Smooth muscle cell (in vitro differentiated cells): ENCODE results near the gene DTNA. TPM values are rescaled to one million over a fixed set of nuclear protein-coding genes. Genes with fewer than 3 reads are reported as not detected.

Experiments used
- DNase-seq: peaks from one replicate; lab custom pipeline; 2025; ENCODE audit not compliant: unreplicated experiment; lab: John Stamatoyannopoulos, UW
- H2AFZ ChIP-seq: fragments of 200-600 bp; sonication (generic); 2 replicates; pipeline ENCODE4 v1.6.0; 2016; ENCODE audit warnings: antibody characterized with exemption, low read depth, mild to moderate bottlenecking
- H3F3A ChIP-seq: fragments of 200-600 bp; sonication (generic); 2 replicates; pipeline ENCODE4 v1.6.0; 2017; ENCODE audit warnings: antibody characterized with exemption, low read depth
- H3K27ac ChIP-seq: fragments of 200-600 bp; sonication (generic); 2 replicates; pipeline ENCODE4 v1.5.1; 2016; ENCODE audit warnings: low read depth, mild to moderate bottlenecking
- H3K27me3 ChIP-seq: fragments of 200-600 bp; sonication (generic); 2 replicates; pipeline ENCODE4 v1.6.1; 2016; ENCODE audit warnings: low read depth, mild to moderate bottlenecking
- H3K36me3 ChIP-seq: fragments of 200-600 bp; sonication (generic); 2 replicates; pipeline ENCODE4 v1.5.1; 2016; ENCODE audit warnings: low read depth
- H3K4me1 ChIP-seq: fragments of 200-600 bp; sonication (generic); 2 replicates; pipeline ENCODE4 v1.5.1; 2016; ENCODE audit warnings: low read depth
- H3K4me2 ChIP-seq: fragments of 200-600 bp; sonication (generic); 2 replicates; pipeline ENCODE4 v1.6.0; 2016; ENCODE audit warnings: mild to moderate bottlenecking
- H3K4me3 ChIP-seq: fragments of 200-600 bp; sonication (generic); 2 replicates; pipeline ENCODE4 v1.5.1; 2016; ENCODE audit warnings: mild to moderate bottlenecking
- H3K79me2 ChIP-seq: fragments of 200-600 bp; sonication (generic); 2 replicates; pipeline ENCODE4 v1.6.0; 2016; ENCODE audit warnings: low read depth, mild to moderate bottlenecking
- H3K9ac ChIP-seq: fragments of 200-600 bp; sonication (generic); 2 replicates; pipeline ENCODE4 v1.6.0; 2016; ENCODE audit warnings: low read depth
- H3K9me3 ChIP-seq: fragments of 200-600 bp; sonication (generic); replicated peaks from 2 replicates; pipeline ENCODE4 v1.5.1; 2016; ENCODE audit warnings: low read depth
- H4K20me1 ChIP-seq: fragments of 200-600 bp; sonication (generic); 2 replicates; pipeline ENCODE4 v1.6.0; 2016; ENCODE audit warnings: low read depth
- WGBS: methylation state at CpG from one replicate; pipeline ENCODE4 v1.1.7; 2016; ENCODE audit warnings: low lambda C conversion rate; 5-methylcytosine and 5-hydroxymethylcytosine counted together
- polyA plus RNA-seq: library from polyadenylated mRNA; unstranded; fragments of >200 nt; fragmentation: Nextera tagmentation; extraction: Ambion mirVana; gene quantifications from 2 replicates; pipeline ENCODE4 v1.2.1, GENCODE V29; 2016
- total RNA-seq: library from RNA; depleted of rRNA; stranded (reverse); fragments of >200 nt; gene quantifications from 2 replicates; pipeline ENCODE4 v1.2.3, GENCODE V29; 2014
- TF ChIP-seq, protein P1 (sequence below): fragments of 200-600 bp; sonication (generic); IDR thresholded peaks from 2 replicates; pipeline ENCODE4 v1.5.1; 2017; ENCODE audit warnings: borderline replicate concordance, mild to moderate bottlenecking, antibody characterized with exemption; ENCODE audit not compliant: insufficient read depth, poor library complexity, severe bottlenecking

Gene DTNA
- total and polyA plus RNA-seq, 2 experiments from 2014 or later, result 3.0 to 3.1 TPM

- TF ChIP-seq, protein P1, sequence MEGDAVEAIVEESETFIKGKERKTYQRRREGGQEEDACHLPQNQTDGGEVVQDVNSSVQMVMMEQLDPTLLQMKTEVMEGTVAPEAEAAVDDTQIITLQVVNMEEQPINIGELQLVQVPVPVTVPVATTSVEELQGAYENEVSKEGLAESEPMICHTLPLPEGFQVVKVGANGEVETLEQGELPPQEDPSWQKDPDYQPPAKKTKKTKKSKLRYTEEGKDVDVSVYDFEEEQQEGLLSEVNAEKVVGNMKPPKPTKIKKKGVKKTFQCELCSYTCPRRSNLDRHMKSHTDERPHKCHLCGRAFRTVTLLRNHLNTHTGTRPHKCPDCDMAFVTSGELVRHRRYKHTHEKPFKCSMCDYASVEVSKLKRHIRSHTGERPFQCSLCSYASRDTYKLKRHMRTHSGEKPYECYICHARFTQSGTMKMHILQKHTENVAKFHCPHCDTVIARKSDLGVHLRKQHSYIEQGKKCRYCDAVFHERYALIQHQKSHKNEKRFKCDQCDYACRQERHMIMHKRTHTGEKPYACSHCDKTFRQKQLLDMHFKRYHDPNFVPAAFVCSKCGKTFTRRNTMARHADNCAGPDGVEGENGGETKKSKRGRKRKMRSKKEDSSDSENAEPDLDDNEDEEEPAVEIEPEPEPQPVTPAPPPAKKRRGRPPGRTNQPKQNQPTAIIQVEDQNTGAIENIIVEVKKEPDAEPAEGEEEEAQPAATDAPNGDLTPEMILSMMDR, result no peak
Measured at GRCh38 chr18:34807106-34807796, 97.2 kb downstream of the DTNA start.

GRCh38 chr18:34808389-34808788 is 98.3 kb downstream of the DTNA start:
- H4K20me1 ChIP-seq, result no peaks in the 10 kb centered on the region
- no peak overlapping the region for H2AFZ ChIP-seq
- no peak overlapping the region for H3K4me3 ChIP-seq
- no peaks in the 10 kb centered on the region for H3K36me3 ChIP-seq
- H3F3A ChIP-seq, result no peaks in the 10 kb centered on the region
- 65% methylated on average over 1 of the region's 1 CpG for WGBS
- no peak overlapping the region for H3K9ac ChIP-seq
- TF ChIP-seq, protein P1, result no peak
- H3K79me2 ChIP-seq, result no peaks in the 10 kb centered on the region
- no peak overlapping the region for H3K27ac ChIP-seq
- H3K4me1 ChIP-seq, result no peaks in the 10 kb centered on the region
- no peak overlapping the region for H3K4me2 ChIP-seq
- no peaks in the 10 kb centered on the region for H3K9me3 ChIP-seq
- no peak for DNase-seq
- H3K27me3 ChIP-seq, result no peaks in the 10 kb centered on the region

More at GRCh38 chr18:34807106-34807796, 97.2 kb downstream of the DTNA start:
- Histone ChIP-seq H3K9ac (no peak overlapping the region), H3K79me2 (no peaks in the 10 kb centered on the region), H2AFZ (no peak overlapping the region), H3K36me3 (no peaks in the 10 kb centered on the region), H3K27me3 (no peaks in the 10 kb centered on the region), H4K20me1 (no peaks in the 10 kb centered on the region), H3K27ac (no peak overlapping the region), H3K9me3 (no peaks in the 10 kb centered on the region), H3F3A (no peaks in the 10 kb centered on the region), H3K4me3 (no peak overlapping the region), H3K4me2 (no peak overlapping the region), H3K4me1 (no peaks in the 10 kb centered on the region)
- 67% methylated on average over 2 of the region's 2 CpGs for WGBS
- no peak for DNase-seq

GRCh38 chr18:34809451-34810072 is 99.5 kb downstream of the DTNA start:
- no peak overlapping the region for H2AFZ ChIP-seq
- no peaks in the 10 kb centered on the region for H3K36me3 ChIP-seq
- no peak for DNase-seq
- no peak overlapping the region for H3K4me3 ChIP-seq
- no peaks in the 10 kb centered on the region for H4K20me1 ChIP-seq
- H3K27ac ChIP-seq, result no peak overlapping the region
- 68% methylated on average over 6 of the region's 6 CpGs for WGBS
- no peaks in the 10 kb centered on the region for H3K79me2 ChIP-seq
- no peaks in the 10 kb centered on the region for H3K27me3 ChIP-seq
- TF ChIP-seq, protein P1, result peak; percentile 37
- H3K9me3 ChIP-seq, result no peaks in the 10 kb centered on the region
- no peaks in the 10 kb centered on the region for H3F3A ChIP-seq
- no peak overlapping the region for H3K4me2 ChIP-seq
- no peaks in the 10 kb centered on the region for H3K4me1 ChIP-seq
- no peak overlapping the region for H3K9ac ChIP-seq
